K562 (cell line): ENCODE measurements around the gene ANXA4. TPM values are rescaled to one million over a fixed set of nuclear protein-coding genes. Genes with fewer than 3 reads are reported as not detected.

ENCODE experiments used
- ATF2 ChIP-seq: sonication (generic); formaldehyde crosslinking; IDR thresholded peaks from 2 replicates; pipeline ENCODE4 v1.8.1; 2022; ENCODE audit warnings: missing genetic modification reagents
- BMI1 ChIP-seq: fragments of 150-350 bp; IDR thresholded peaks from 2 replicates; pipeline ENCODE4 v1.6.1; 2014; ENCODE audit warnings: low read length
- HINFP ChIP-seq: fragments of 450-650 bp; conservative IDR thresholded peaks from 2 replicates; pipeline ENCODE4 v1.6.1; 2016; ENCODE audit warnings: missing genetic modification characterization, low read depth, mild to moderate bottlenecking, control low read depth, missing compliant biosample characterization
- HNRNPLL ChIP-seq: fragments of 200-400 bp; formaldehyde crosslinking; IDR thresholded peaks from 2 replicates; pipeline ENCODE4 v1.6.1; 2017; ENCODE audit warnings: low read length, low read depth, mild to moderate bottlenecking; ENCODE audit not compliant: poor library complexity, severe bottlenecking
- KDM5B ChIP-seq: fragments of 200-600 bp; sonication (generic); IDR thresholded peaks from 2 replicates; pipeline ENCODE4 v1.6.1; 2012; ENCODE audit warnings: low read depth, mild to moderate bottlenecking, moderate library complexity, low read length, control low read depth, inconsistent platforms; ENCODE audit not compliant: insufficient replicate concordance
- NFXL1 ChIP-seq: fragments of 450-650 bp; formaldehyde crosslinking; IDR thresholded peaks from 2 replicates; pipeline ENCODE4 v1.4.0; 2021; ENCODE audit warnings: mild to moderate bottlenecking
- PCBP2 ChIP-seq: fragments of 200-400 bp; formaldehyde crosslinking; IDR thresholded peaks from 2 replicates; pipeline ENCODE4 v1.6.1; 2018; ENCODE audit warnings: low read length, low read depth, mild to moderate bottlenecking, moderate library complexity; ENCODE audit not compliant: poor library complexity, severe bottlenecking
- PTBP1 ChIP-seq: fragments of 200-400 bp; formaldehyde crosslinking; IDR thresholded peaks from 2 replicates; pipeline ENCODE4 v1.6.1; 2017; ENCODE audit warnings: low read depth, low read length
- RAD51 ChIP-seq: fragments of 450-650 bp; IDR thresholded peaks from 2 replicates; pipeline ENCODE4 v1.7.1; 2016; ENCODE audit warnings: low read depth, mild to moderate bottlenecking, borderline replicate concordance
- ZBTB26 ChIP-seq: fragments of 450-650 bp; formaldehyde crosslinking; IDR thresholded peaks from 2 replicates; pipeline ENCODE4 v1.4.0; 2022; ENCODE audit warnings: missing genetic modification characterization
- ZNF121 ChIP-seq: sonication (generic); formaldehyde crosslinking; conservative IDR thresholded peaks from 2 replicates; pipeline ENCODE4 v1.8.0; 2022; ENCODE audit warnings: missing genetic modification reagents
- ZNF23 ChIP-seq: fragments of 250-450 bp; sonication (Bioruptor Pico); IDR thresholded peaks from 2 replicates; pipeline ENCODE4 v1.4.0; 2020; ENCODE audit warnings: mild to moderate bottlenecking
- ZNF263 ChIP-seq: sonication (generic); formaldehyde crosslinking; IDR thresholded peaks from 2 replicates; pipeline ENCODE4 v1.8.0; 2022; ENCODE audit warnings: mild to moderate bottlenecking, missing genetic modification reagents, borderline replicate concordance
- ZNF408 ChIP-seq: fragments of 250-450 bp; sonication (Bioruptor Pico); IDR thresholded peaks from 2 replicates; pipeline ENCODE4 v1.4.0; 2020; ENCODE audit warnings: low read depth, mild to moderate bottlenecking, moderate library complexity
- ZNF695 ChIP-seq: fragments of 450-650 bp; formaldehyde crosslinking; IDR thresholded peaks from 2 replicates; pipeline ENCODE4 v1.4.0; 2020; ENCODE audit warnings: mild to moderate bottlenecking, moderate library complexity
- ZZZ3 ChIP-seq: fragments of 450-650 bp; IDR thresholded peaks from 2 replicates; pipeline ENCODE4 v1.6.1; 2016; ENCODE audit warnings: antibody characterized with exemption, mild to moderate bottlenecking, moderate library complexity
- polyA plus RNA-seq, 8 experiments: library from polyadenylated mRNA; depleted of rRNA in 4 of 8; stranded (reverse) in 5 of 8; unstranded in 3 of 8; fragments of >200 nt; fragmentation: Nextera tagmentation in 2 of 8; fragmentation: Illumina TruSeq in 1 of 8; extraction: Ambion mirVana in 2 of 8; extraction: Trizol in 1 of 8; gene quantifications; 2 replicates each; pipeline versions ENCODE4 v1.2.1 to v1.2.3, GENCODE V29; 2011 to 2014; ENCODE audit warnings: inconsistent platforms in 1 of 8, missing spikeins in 1 of 8
- total RNA-seq, 7 experiments: library from RNA; depleted of rRNA in 6 of 7; stranded (reverse); fragments of >200 nt in 6 of 7; fragmentation: Illumina TruSeq in 2 of 7; extraction: Trizol in 2 of 7; gene quantifications; 2 replicates each; pipeline versions ENCODE4 v1.2.1 to v1.2.3, GENCODE V29; 2011 to 2021; ENCODE audit warnings: low replicate concordance in 1 of 7
- TF ChIP-seq, protein P1 (sequence below): sonication (generic); formaldehyde crosslinking; IDR thresholded peaks from 2 replicates; pipeline ENCODE4 v1.8.0; 2022; ENCODE audit warnings: mild to moderate bottlenecking, missing genetic modification reagents
- TF ChIP-seq, protein P2 (sequence below): sonication (generic); formaldehyde crosslinking; IDR thresholded peaks from 2 replicates; pipeline ENCODE4 v1.9.0; 2022; ENCODE audit warnings: mild to moderate bottlenecking, missing genetic modification reagents

The ANXA4 gene
- total and polyA plus RNA-seq, 9 of the 15 experiments (the other 6 are each of a cell fraction or from before 2014, with no cell fraction given), result 3.4 to 13.6 (median 11.6) TPM

- TF ChIP-seq HINFP (tag) (no peak), ZNF695 (CRISPR knock-in tag) (no peak), BMI1 (no peak), ZNF408 (no peak), HNRNPLL (no peak), ATF2 (CRISPR knock-in tag) (no peak), KDM5B (no peak), RAD51 (peak; percentile 64), ZNF263 (CRISPR knock-in tag) (peak; percentile 35; the same call in 1 of the 2 replicates), ZNF23 (CRISPR knock-in tag) (no peak), ZZZ3 (no peak), NFXL1 (CRISPR knock-in tag) (no peak), ZNF121 (CRISPR knock-in tag) (no peak), ZBTB26 (no peak), PCBP2 (no peak), PTBP1 (no peak)
- TF ChIP-seq, protein P1, sequence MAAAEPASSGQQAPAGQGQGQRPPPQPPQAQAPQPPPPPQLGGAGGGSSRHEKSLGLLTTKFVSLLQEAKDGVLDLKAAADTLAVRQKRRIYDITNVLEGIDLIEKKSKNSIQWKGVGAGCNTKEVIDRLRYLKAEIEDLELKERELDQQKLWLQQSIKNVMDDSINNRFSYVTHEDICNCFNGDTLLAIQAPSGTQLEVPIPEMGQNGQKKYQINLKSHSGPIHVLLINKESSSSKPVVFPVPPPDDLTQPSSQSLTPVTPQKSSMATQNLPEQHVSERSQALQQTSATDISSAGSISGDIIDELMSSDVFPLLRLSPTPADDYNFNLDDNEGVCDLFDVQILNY, result no peak
- TF ChIP-seq, protein P2, sequence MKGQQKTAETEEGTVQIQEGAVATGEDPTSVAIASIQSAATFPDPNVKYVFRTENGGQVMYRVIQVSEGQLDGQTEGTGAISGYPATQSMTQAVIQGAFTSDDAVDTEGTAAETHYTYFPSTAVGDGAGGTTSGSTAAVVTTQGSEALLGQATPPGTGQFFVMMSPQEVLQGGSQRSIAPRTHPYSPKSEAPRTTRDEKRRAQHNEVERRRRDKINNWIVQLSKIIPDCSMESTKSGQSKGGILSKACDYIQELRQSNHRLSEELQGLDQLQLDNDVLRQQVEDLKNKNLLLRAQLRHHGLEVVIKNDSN (CRISPR knock-in tag), result no peak
These were observed 57.1 kb downstream of the ANXA4 start (continued) for GRCh38 chr2:69798909-69799526.
